ENCODE data around the gene AGA.

Gene AGA

DNA sequence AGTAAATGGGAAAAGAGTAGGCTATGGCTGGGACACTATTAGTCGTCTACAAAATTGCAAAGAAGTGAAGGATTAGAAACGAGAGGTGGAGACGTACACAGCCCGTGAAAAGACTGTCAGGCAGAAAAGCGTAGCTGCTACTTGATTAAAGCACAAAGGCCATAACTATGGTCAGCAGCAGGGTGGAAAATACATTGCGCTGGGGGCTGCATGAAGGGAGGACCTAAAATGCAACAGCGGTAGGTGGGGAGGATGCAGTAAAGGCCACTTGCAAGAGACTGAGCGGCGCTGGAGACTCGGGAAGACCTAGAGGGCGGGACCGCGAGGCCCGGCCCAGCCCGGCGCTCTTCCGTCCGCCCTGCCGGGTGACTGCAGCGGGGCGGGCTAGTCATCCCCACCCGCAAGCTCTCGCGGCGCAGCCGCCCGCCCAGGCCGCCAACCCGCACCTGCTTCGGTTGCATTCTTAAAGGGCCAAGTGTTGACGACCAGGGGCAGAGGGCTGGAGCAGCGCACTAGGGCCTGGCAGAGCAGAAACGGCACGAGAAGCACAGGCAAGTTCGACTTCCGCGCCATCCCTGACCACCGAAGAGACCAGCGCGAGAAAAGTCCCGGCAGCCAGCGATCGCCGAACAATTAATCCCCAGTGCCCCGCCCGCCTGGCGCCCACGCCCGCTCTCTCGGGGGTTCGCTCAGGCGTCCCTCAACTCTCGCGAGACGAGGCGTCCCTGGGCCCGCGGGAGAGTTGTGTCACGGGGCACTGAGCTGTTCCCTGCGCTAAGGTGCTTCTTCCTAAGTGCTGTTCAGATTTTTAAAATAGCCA lies at the start of gene AGA:
Gene AGA, minus strand, starts transcription at position 635 of the 820 bp plus-strand sequence. Its CDS starts 62 bp downstream, at position 573.
- H3K4me2 ChIP-seq (ENCODE audit: low read length), result peak within 1 kb of the TSS; percentile 96
- H3K9me3 ChIP-seq (ENCODE audit: insufficient read depth, low read length), result no peaks in the 10 kb centered on the region
- no peaks in the 10 kb centered on the region for H4K20me1 ChIP-seq (ENCODE audit: insufficient read depth, low read length)
- TF ChIP-seq EZH2phosphoT487 (IDR thresholded peaks at IDR 0.05; ENCODE audit: low read depth), result no peak
- TF ChIP-seq, protein P1, sequence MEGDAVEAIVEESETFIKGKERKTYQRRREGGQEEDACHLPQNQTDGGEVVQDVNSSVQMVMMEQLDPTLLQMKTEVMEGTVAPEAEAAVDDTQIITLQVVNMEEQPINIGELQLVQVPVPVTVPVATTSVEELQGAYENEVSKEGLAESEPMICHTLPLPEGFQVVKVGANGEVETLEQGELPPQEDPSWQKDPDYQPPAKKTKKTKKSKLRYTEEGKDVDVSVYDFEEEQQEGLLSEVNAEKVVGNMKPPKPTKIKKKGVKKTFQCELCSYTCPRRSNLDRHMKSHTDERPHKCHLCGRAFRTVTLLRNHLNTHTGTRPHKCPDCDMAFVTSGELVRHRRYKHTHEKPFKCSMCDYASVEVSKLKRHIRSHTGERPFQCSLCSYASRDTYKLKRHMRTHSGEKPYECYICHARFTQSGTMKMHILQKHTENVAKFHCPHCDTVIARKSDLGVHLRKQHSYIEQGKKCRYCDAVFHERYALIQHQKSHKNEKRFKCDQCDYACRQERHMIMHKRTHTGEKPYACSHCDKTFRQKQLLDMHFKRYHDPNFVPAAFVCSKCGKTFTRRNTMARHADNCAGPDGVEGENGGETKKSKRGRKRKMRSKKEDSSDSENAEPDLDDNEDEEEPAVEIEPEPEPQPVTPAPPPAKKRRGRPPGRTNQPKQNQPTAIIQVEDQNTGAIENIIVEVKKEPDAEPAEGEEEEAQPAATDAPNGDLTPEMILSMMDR (IDR thresholded peaks at IDR 0.05; ENCODE audit: low read depth, low read length), result no peak
- peak within 1 kb of the TSS; percentile 97 for H2AFZ ChIP-seq (ENCODE audit: low read depth, low read length)
- peaks cover 6% of the 10 kb centered on the region for H3K36me3 ChIP-seq (replicated peaks; ENCODE audit: low read depth, low read length)
- H3K27me3 ChIP-seq (ENCODE audit: low read depth, low read length), result no peaks in the 10 kb centered on the region
- peaks cover 5% of the 10 kb centered on the region; the same call in 1 of the 2 replicates for H3K79me2 ChIP-seq (ENCODE audit: low read length)
- peak within 1 kb of the TSS; percentile 93 for H3K9ac ChIP-seq (ENCODE audit: low read length)
- H3K4me1 ChIP-seq (ENCODE audit: low read length), result peaks cover 8% of the 10 kb centered on the region
- H3K4me3 ChIP-seq (ENCODE audit: low read length), result peak within 1 kb of the TSS; percentile 87
- H3K27ac ChIP-seq (ENCODE audit: low read length), result peak within 1 kb of the TSS; percentile 82

DNA sequence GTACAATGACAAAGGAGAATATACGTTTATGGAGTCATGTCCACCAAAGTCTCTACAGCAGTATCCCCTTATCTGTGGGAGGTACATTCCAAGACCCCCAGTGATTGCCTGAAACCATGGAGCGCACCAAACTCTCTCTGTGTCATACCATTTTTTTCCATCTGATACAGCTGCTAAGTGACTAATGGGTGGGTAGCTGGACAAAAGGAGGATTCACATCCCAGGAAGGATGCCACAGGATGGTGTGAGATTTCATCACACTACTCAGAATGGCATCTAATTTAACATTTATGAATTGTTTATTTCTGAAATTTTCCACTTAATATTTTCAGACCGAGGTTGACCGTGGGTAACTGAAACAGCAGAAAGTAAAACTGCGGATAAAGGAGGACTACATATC lies 49.8 kb upstream of the AGA start:
- H3K4me3 ChIP-seq (ENCODE audit: low read length), result no peak overlapping the region
- H3K9ac ChIP-seq (ENCODE audit: low read length), result no peak overlapping the region
- no peaks in the 10 kb centered on the region for H4K20me1 ChIP-seq (ENCODE audit: insufficient read depth, low read length)
- H3K27ac ChIP-seq (ENCODE audit: low read length), result no peak overlapping the region
- no peak overlapping the region for H3K4me2 ChIP-seq (ENCODE audit: low read length)
- no peaks in the 10 kb centered on the region for H3K79me2 ChIP-seq (ENCODE audit: low read length)
- no peaks in the 10 kb centered on the region for H3K27me3 ChIP-seq (ENCODE audit: low read depth, low read length)
- H3K36me3 ChIP-seq (replicated peaks; ENCODE audit: low read depth, low read length), result no peaks in the 10 kb centered on the region
- no peak for TF ChIP-seq EZH2phosphoT487 (IDR thresholded peaks at IDR 0.05; ENCODE audit: low read depth)
- TF ChIP-seq, protein P1 (IDR thresholded peaks at IDR 0.05; ENCODE audit: low read depth, low read length), result no peak
- no peaks in the 10 kb centered on the region for H3K4me1 ChIP-seq (ENCODE audit: low read length)
- H2AFZ ChIP-seq (ENCODE audit: low read depth, low read length), result no peak overlapping the region
- H3K9me3 ChIP-seq (ENCODE audit: insufficient read depth, low read length), result no peaks in the 10 kb centered on the region

DNA sequence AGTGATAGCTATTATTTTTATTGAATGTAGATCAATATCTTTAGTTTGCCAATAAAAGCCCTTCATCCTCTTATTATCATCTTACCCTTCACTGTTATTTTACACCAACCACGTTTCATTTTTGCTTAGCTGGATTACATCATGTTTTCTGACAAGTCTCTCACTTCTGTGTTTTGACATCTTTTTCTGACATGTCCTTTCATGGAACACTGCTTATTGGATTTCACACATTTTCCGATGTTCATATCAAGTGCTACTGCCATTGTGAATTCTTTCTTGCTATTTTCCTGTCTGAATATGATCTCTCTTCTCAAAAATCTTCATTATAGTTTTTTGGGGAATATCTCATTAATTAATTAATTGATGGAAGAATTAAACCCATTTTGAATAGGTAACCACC lies 48.5 kb upstream of the AGA start:
- no peaks in the 10 kb centered on the region for H3K9me3 ChIP-seq (ENCODE audit: insufficient read depth, low read length)
- no peaks in the 10 kb centered on the region for H3K36me3 ChIP-seq (replicated peaks; ENCODE audit: low read depth, low read length)
- TF ChIP-seq, protein P1 (IDR thresholded peaks at IDR 0.05; ENCODE audit: low read depth, low read length), result no peak
- TF ChIP-seq EZH2phosphoT487 (IDR thresholded peaks at IDR 0.05; ENCODE audit: low read depth), result no peak
- no peaks in the 10 kb centered on the region for H3K79me2 ChIP-seq (ENCODE audit: low read length)
- H4K20me1 ChIP-seq (ENCODE audit: insufficient read depth, low read length), result no peaks in the 10 kb centered on the region
- no peaks in the 10 kb centered on the region for H3K27me3 ChIP-seq (ENCODE audit: low read depth, low read length)
- H3K27ac ChIP-seq (ENCODE audit: low read length), result no peak overlapping the region
- H3K4me1 ChIP-seq (ENCODE audit: low read length), result no peaks in the 10 kb centered on the region
- no peak overlapping the region for H2AFZ ChIP-seq (ENCODE audit: low read depth, low read length)
- no peak overlapping the region for H3K9ac ChIP-seq (ENCODE audit: low read length)
- H3K4me2 ChIP-seq (ENCODE audit: low read length), result no peak overlapping the region
- no peak overlapping the region for H3K4me3 ChIP-seq (ENCODE audit: low read length)

DNA sequence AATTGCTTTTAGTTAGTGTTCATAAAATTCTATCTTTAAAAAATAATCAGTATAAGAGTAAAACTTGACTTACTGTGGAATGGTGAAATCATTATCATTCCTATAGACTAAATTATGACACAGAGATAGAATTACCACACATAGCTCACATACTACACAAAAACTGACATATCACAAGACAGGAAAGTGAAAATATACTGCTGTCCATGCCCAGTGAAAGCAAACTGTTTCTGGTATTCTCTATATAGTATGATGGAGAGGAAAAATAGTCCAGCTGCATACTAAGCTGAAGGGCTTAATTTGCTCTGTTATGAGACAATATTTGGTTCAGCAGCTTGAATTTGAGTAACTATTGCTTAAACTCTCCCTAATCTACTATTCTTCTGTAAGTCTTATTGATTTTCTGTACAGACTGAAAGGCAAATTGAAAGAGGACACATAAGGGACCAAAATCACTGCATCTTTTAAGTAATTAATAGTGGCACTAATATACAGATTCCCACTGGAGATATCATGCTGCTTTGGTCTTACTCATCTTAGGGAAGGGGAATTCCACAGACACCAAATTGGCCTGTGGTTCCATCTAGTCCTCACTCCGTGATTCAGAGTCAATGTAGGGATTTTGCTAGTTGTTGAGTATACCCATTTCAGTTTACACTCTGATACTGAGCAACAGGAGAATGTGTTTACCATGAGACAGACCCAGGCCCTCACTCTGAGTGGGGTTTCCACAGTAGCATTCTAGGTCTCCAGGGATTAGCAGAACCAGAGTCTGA lies 47.4 kb upstream of the AGA start:
- TF ChIP-seq, protein P1 (IDR thresholded peaks at IDR 0.05; ENCODE audit: low read depth, low read length), result no peak
- TF ChIP-seq EZH2phosphoT487 (IDR thresholded peaks at IDR 0.05; ENCODE audit: low read depth), result no peak

More for the DNA sequence above, 47.4 kb upstream of the AGA start:
- Histone ChIP-seq H3K9ac (ENCODE audit: low read length) (no peak overlapping the region), H4K20me1 (ENCODE audit: insufficient read depth, low read length) (no peaks in the 10 kb centered on the region), H2AFZ (ENCODE audit: low read depth, low read length) (no peak overlapping the region), H3K4me2 (ENCODE audit: low read length) (no peak overlapping the region), H3K4me3 (ENCODE audit: low read length) (no peak overlapping the region), H3K27ac (ENCODE audit: low read length) (no peak overlapping the region), H3K4me1 (ENCODE audit: low read length) (no peaks in the 10 kb centered on the region), H3K36me3 (replicated peaks; ENCODE audit: low read depth, low read length) (no peaks in the 10 kb centered on the region), H3K9me3 (ENCODE audit: insufficient read depth, low read length) (no peaks in the 10 kb centered on the region), H3K79me2 (ENCODE audit: low read length) (no peaks in the 10 kb centered on the region), H3K27me3 (ENCODE audit: low read depth, low read length) (no peaks in the 10 kb centered on the region)

All from OCI-LY3 (cell line).